ENCODE data around the gene MORN5. TPM values are rescaled to one million over a fixed set of nuclear protein-coding genes. Genes with fewer than 3 reads are reported as not detected.

The MORN5 gene
- total RNA-seq, 1 experiment from 2014 or later, result not detected

- in situ Hi-C loops (cut with HindIII; ENCODE audit: low pct_unique_long_range_greater_than_20kb, low sequenced_read_pairs), result no loop called here
Measured at GRCh38 chr9:122186301-122186700, 26.6 kb downstream of the MORN5 start.

DNA sequence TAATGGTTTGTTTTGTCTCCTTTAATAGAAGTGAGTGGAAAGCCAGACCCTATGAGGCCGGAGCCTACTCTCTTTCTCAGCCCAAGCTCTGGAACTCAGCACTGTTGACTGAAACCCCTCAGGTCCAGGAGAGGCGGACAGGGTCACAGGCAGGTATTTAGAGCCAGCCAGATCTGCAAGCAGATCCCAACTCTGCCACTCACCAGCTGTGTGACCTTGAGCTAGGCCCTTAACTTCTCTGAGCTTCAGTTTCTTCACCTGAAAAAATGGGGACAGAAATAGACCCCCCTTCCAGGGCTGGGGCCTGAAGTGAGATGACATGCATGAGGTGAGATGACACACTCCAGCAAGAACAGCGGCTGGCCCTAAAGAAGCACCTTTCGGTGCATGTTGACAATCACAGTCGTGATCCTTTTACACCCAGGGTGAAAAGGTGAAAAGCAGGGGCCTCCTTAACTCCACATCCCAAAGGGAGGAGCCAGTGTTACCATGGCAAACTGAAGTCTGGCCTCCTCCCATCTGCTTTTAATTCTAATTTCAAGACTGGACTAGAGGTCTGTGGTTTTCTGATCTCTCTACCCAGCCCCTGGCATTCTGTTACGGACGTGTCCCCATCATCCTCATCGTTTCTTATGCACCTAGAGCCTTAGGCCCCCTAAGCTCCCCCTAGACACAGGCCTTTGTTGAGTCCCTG, 27.2 kb downstream of the MORN5 start:
- H3K27ac ChIP-seq (ENCODE audit: low read length), result no peak overlapping the region
- no TSS peak for BruUV-seq (replicated peaks)
- intact Hi-C loops (cut with micrococcal nuclease; ENCODE audit: unreplicated experiment), result no loop called here
- CTCF ChIA-PET, result no interaction called here
- H3K4me1 ChIP-seq (ENCODE audit: control insufficient read depth, insufficient read depth, low read length), result no peaks in the 10 kb centered on the region
- 0 out of 2 replicates have a peak, but pooled peaks cover 3% of the 10 kb centered on the region for H3K27me3 ChIP-seq (ENCODE audit: control insufficient read depth, insufficient read depth, low read length)
- POLR2A ChIA-PET, result no interaction called here
- H3K36me3 ChIP-seq (ENCODE audit: control insufficient read depth, insufficient read depth, low read length), result no peaks in the 10 kb centered on the region
- no peak overlapping the region for H3K4me3 ChIP-seq (ENCODE audit: low read depth in 2 of 2, low read length in 2 of 2)
- ATAC-seq (no peak), DNase-seq (ENCODE audit: low read depth, low spot score) (no peak)
- TF ChIP-seq CTCF (IDR thresholded peaks at IDR 0.05) (no peak), SIN3A (IDR thresholded peaks at IDR 0.05; ENCODE audit: borderline replicate concordance, insufficient read depth, low read depth, low read length) (no peak), POLR2AphosphoS5 (IDR thresholded peaks at IDR 0.05; ENCODE audit: low read depth, low read length) (no peak), TCF7L2 (IDR thresholded peaks at IDR 0.05; ENCODE audit: low read depth, low read length) (no peak)
- TF ChIP-seq, protein P1, sequence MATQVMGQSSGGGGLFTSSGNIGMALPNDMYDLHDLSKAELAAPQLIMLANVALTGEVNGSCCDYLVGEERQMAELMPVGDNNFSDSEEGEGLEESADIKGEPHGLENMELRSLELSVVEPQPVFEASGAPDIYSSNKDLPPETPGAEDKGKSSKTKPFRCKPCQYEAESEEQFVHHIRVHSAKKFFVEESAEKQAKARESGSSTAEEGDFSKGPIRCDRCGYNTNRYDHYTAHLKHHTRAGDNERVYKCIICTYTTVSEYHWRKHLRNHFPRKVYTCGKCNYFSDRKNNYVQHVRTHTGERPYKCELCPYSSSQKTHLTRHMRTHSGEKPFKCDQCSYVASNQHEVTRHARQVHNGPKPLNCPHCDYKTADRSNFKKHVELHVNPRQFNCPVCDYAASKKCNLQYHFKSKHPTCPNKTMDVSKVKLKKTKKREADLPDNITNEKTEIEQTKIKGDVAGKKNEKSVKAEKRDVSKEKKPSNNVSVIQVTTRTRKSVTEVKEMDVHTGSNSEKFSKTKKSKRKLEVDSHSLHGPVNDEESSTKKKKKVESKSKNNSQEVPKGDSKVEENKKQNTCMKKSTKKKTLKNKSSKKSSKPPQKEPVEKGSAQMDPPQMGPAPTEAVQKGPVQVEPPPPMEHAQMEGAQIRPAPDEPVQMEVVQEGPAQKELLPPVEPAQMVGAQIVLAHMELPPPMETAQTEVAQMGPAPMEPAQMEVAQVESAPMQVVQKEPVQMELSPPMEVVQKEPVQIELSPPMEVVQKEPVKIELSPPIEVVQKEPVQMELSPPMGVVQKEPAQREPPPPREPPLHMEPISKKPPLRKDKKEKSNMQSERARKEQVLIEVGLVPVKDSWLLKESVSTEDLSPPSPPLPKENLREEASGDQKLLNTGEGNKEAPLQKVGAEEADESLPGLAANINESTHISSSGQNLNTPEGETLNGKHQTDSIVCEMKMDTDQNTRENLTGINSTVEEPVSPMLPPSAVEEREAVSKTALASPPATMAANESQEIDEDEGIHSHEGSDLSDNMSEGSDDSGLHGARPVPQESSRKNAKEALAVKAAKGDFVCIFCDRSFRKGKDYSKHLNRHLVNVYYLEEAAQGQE (IDR thresholded peaks at IDR 0.05; ENCODE audit: insufficient read depth in 1 of 2, low read depth in 2 of 2, low read length in 1 of 2), result no peak
- in situ Hi-C loops (cut with HindIII; ENCODE audit: low pct_unique_long_range_greater_than_20kb, low sequenced_read_pairs), result no loop called here
- H3K9me3 ChIP-seq (ENCODE audit: control insufficient read depth, insufficient read depth, low read depth, low read length), result no peaks in the 10 kb centered on the region

More at GRCh38 chr9:122186301-122186700, 26.6 kb downstream of the MORN5 start:
- no peaks in the 10 kb centered on the region for H3K4me1 ChIP-seq (ENCODE audit: control insufficient read depth, insufficient read depth, low read length)
- CTCF ChIA-PET, result no interaction called here
- H3K9me3 ChIP-seq (ENCODE audit: control insufficient read depth, insufficient read depth, low read depth, low read length), result no peaks in the 10 kb centered on the region
- no peaks in the 10 kb centered on the region for H3K36me3 ChIP-seq (ENCODE audit: control insufficient read depth, insufficient read depth, low read length)
- 0 out of 2 replicates have a peak, but pooled peaks cover 3% of the 10 kb centered on the region for H3K27me3 ChIP-seq (ENCODE audit: control insufficient read depth, insufficient read depth, low read length)
- no peak for ATAC-seq
- no peak overlapping the region for H3K4me3 ChIP-seq (ENCODE audit: low read depth in 2 of 2, low read length in 2 of 2)
- POLR2A ChIA-PET, result no interaction called here
- no peak overlapping the region for H3K27ac ChIP-seq (ENCODE audit: low read length)
- BruUV-seq (replicated peaks), result no TSS peak
- intact Hi-C loops (cut with micrococcal nuclease; ENCODE audit: unreplicated experiment), result no loop called here
- TF ChIP-seq SIN3A (IDR thresholded peaks at IDR 0.05; ENCODE audit: borderline replicate concordance, insufficient read depth, low read depth, low read length) (no peak), TCF7L2 (IDR thresholded peaks at IDR 0.05; ENCODE audit: low read depth, low read length) (no peak), CTCF (IDR thresholded peaks at IDR 0.05) (no peak; the same call in 1 of the 2 replicates), POLR2AphosphoS5 (IDR thresholded peaks at IDR 0.05; ENCODE audit: low read depth, low read length) (no peak)
- TF ChIP-seq, protein P1 (IDR thresholded peaks at IDR 0.05; ENCODE audit: insufficient read depth in 1 of 2, low read depth in 2 of 2, low read length in 1 of 2), result no peak
- DNase-seq (ENCODE audit: low read depth, low spot score), result no peak

All from Panc1 (cell line).